K562 treated with DMSO at 1 percent for 24 hours (cell line): Measurements from ENCODE around the gene TBC1D19. TPM values are rescaled to one million over a fixed set of nuclear protein-coding genes. Genes with fewer than 3 reads are reported as not detected.

Source experiments
- total RNA-seq: library from RNA; unstranded; fragments of 300-600 nt; gene quantifications from 2 replicates; pipeline ENCODE4 v1.2.3, GENCODE V29; 2022; ENCODE audit warnings: low read depth; ENCODE audit not compliant: insufficient read depth

Gene TBC1D19
- 2.3 and 2.7 TPM in 2 replicates for total RNA-seq

DNA sequence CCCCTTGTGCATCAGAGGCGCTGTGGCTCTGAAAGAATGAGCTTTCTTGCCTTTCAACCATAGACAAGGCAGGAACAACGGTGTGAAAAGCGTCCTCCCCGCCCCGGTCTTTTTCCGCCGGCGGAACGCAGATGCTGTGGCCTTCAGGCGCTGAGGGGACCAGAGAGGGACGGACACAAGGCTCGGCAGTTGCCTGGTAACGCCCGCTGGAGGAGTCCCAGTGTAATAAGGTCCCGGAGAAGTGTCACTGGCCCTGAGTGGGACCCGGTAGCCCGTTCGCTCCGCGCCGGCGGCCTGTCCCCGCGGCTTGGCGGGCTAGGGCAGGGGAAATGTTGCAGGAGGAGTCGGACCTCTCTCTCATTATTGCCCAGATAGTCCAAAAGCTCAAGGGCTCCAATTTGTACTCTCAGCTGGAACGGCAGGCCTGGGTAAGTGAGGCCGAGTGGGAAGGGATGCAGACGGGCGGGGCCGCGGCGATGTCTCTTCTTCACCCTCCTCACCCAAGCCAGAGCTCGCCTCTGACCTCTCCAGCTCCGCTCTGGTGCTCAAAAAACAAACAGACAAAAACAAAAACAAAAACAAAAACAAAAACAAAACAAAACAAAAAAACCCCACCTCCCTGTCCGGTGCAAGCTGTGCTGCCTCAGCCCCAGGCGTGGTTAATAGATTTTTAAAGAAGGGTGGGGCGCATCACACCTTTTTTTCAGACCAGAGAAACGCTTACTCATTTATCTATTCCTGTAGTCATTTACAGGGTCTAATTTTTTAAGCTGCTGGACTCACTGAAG lies at the start of gene TBC1D19:
Gene TBC1D19, plus strand, starts transcription at position 220 of the 788 bp plus-strand sequence. Its CDS starts 110 bp downstream, at position 330.

Other genes starting within 250 kb of the TBC1D19 start
- gene CCKAR, start 93.6 kb upstream of the TBC1D19 start, total RNA-seq: not detected in 2 replicates